ENCODE measurements around the gene IL10. TPM values are rescaled to one million over a fixed set of nuclear protein-coding genes. Genes with fewer than 3 reads are reported as not detected.

The IL10 gene
- polyA plus RNA-seq, 2 donors: 0.12 to 0.51 TPM

GRCh38 chr1:206738370-206739366 lies 33.6 kb downstream of the IL10 start:
- no peak overlapping the region for H3K27ac ChIP-seq (ENCODE audit: low read depth in 2 of 2, low read length in 1 of 2)
- peaks cover 2 to 4% of the 10 kb centered on the region in 2 donors for H3K36me3 ChIP-seq (ENCODE audit: control insufficient read depth in 2 of 2, insufficient read depth in 2 of 2, low read length in 1 of 2)
- H3K4me3 ChIP-seq (ENCODE audit: low read depth in 1 of 2, low read length in 2 of 2): no peak overlapping the region
- H3K4me1 ChIP-seq (ENCODE audit: control insufficient read depth in 2 of 2, insufficient read depth in 2 of 2, low read length in 1 of 2): peaks cover 0 to 3% of the 10 kb centered on the region in 2 donors
- H3K9me3 ChIP-seq (ENCODE audit: control insufficient read depth in 2 of 2, insufficient read depth in 1 of 2, low read depth in 1 of 2, low read length in 1 of 2): no peaks in the 10 kb centered on the region
- no peaks in the 10 kb centered on the region for H3K27me3 ChIP-seq (ENCODE audit: control insufficient read depth in 1 of 2, insufficient read depth in 2 of 2, low read length in 2 of 2)
- WGBS, 2 donors: 61 to 68% methylated on average over 3 of the region's 3 CpGs

DNA sequence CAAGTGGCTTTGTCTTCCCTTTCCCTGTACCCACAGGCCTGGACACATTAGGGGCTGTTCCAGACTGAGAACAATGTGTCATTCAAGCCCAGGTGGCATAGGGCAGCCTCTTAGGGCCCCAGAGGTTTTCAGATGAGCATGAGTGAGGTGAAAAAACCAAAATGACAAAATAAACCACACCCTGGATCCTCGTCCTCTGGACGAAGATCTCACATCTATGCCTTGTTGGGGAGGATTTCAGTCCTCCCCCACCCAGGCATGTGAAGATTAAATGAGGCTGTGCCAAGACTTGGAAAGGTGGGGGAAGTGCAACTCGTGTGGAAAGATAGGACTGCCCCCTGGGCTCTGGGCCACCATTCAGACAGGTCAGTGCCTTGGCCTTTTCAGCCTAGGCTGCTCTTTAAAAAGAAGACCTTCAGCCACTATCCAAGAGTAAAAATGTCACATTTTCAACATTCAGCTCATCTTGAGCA lies 34.5 kb downstream of the IL10 start:
- 47 to 51% methylated on average over 3 of the region's 3 CpGs for whole genome bisulfite sequencing, 2 donors
- Histone ChIP-seq H3K36me3 (ENCODE audit: control insufficient read depth in 2 of 2, insufficient read depth in 2 of 2, low read length in 1 of 2) (peaks cover 4 to 8% of the 10 kb centered on the region in 2 donors), H3K27ac (ENCODE audit: low read depth in 2 of 2, low read length in 1 of 2) (peak overlapping the region in 1 of 2 donors; percentile 2), H3K27me3 (ENCODE audit: control insufficient read depth in 1 of 2, insufficient read depth in 2 of 2, low read length in 2 of 2) (no peaks in the 10 kb centered on the region), H3K4me1 (ENCODE audit: control insufficient read depth in 2 of 2, insufficient read depth in 2 of 2, low read length in 1 of 2) (peaks cover 0 to 3% of the 10 kb centered on the region in 2 donors), H3K4me3 (ENCODE audit: low read depth in 1 of 2, low read length in 2 of 2) (no peak overlapping the region), H3K9me3 (ENCODE audit: control insufficient read depth in 2 of 2, insufficient read depth in 1 of 2, low read depth in 1 of 2, low read length in 1 of 2) (no peaks in the 10 kb centered on the region)

GRCh38 chr1:206736878-206737728 lies 35.2 kb downstream of the IL10 start:
- Histone ChIP-seq H3K36me3 (ENCODE audit: control insufficient read depth in 2 of 2, insufficient read depth in 2 of 2, low read length in 1 of 2) (peaks cover 4 to 15% of the 10 kb centered on the region in 2 donors), H3K4me1 (ENCODE audit: control insufficient read depth in 2 of 2, insufficient read depth in 2 of 2, low read length in 1 of 2) (peaks cover 0 to 3% of the 10 kb centered on the region in 2 donors), H3K27me3 (ENCODE audit: control insufficient read depth in 1 of 2, insufficient read depth in 2 of 2, low read length in 2 of 2) (no peaks in the 10 kb centered on the region), H3K27ac (ENCODE audit: low read depth in 2 of 2, low read length in 1 of 2) (peak overlapping the region in 1 of 2 donors; percentile 2), H3K4me3 (ENCODE audit: low read depth in 1 of 2, low read length in 2 of 2) (no peak overlapping the region), H3K9me3 (ENCODE audit: control insufficient read depth in 2 of 2, insufficient read depth in 1 of 2, low read depth in 1 of 2, low read length in 1 of 2) (no peaks in the 10 kb centered on the region)
- 78 to 84% methylated on average over 14 of the region's 14 CpGs for WGBS, 2 donors

GRCh38 chr1:206735553-206736031 lies 36.7 kb downstream of the IL10 start:
- no peaks in the 10 kb centered on the region for H3K27me3 ChIP-seq (ENCODE audit: control insufficient read depth in 1 of 2, insufficient read depth in 2 of 2, low read length in 2 of 2)
- H3K4me1 ChIP-seq (ENCODE audit: control insufficient read depth in 2 of 2, insufficient read depth in 2 of 2, low read length in 1 of 2): peaks cover 0 to 3% of the 10 kb centered on the region in 2 donors
- 69 to 74% methylated on average over 5 of the region's 5 CpGs for WGBS, 2 donors
- H3K9me3 ChIP-seq (ENCODE audit: control insufficient read depth in 2 of 2, insufficient read depth in 1 of 2, low read depth in 1 of 2, low read length in 1 of 2): no peaks in the 10 kb centered on the region
- H3K36me3 ChIP-seq (ENCODE audit: control insufficient read depth in 2 of 2, insufficient read depth in 2 of 2, low read length in 1 of 2): peaks cover 8 to 30% of the 10 kb centered on the region in 2 donors
- H3K4me3 ChIP-seq (ENCODE audit: low read depth in 1 of 2, low read length in 2 of 2): no peak overlapping the region
- H3K27ac ChIP-seq (ENCODE audit: low read depth in 2 of 2, low read length in 1 of 2): no peak overlapping the region

DNA sequence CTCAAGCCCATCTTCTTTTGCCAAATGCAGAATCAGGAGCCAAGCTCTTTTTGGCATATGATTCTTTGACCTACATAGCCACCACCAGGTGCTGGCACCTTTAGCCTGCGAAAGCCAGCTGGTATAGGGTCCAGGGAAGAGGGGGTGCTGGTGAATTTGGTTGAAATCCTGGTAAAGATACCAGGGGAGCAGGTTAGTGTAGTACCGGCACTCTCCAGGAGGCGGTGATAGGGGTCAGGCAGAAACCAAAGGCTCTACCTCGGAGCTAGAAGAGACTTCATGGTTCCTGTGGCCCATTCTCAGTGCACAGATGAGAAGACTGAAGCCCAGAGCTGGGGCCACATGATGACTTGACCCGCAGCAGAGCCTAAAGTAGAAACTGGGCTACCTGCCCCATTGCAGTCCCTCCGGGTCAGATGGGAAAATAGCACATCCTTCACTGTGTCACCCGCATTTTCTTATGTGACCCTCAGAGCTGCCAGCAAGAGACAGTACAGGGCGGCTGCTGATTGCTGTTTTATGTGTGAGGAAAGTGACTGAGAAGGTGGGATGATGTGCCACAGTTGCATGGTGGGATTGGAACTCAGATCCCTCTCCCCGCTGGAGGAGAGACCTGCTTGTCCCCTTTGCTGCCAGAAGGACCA lies 37.7 kb downstream of the IL10 start:
- Histone ChIP-seq H3K36me3 (ENCODE audit: control insufficient read depth in 2 of 2, insufficient read depth in 2 of 2, low read length in 1 of 2) (peaks cover 10 to 36% of the 10 kb centered on the region in 2 donors), H3K27me3 (ENCODE audit: control insufficient read depth in 1 of 2, insufficient read depth in 2 of 2, low read length in 2 of 2) (no peaks in the 10 kb centered on the region), H3K27ac (ENCODE audit: low read depth in 2 of 2, low read length in 1 of 2) (no peak overlapping the region), H3K4me3 (ENCODE audit: low read depth in 1 of 2, low read length in 2 of 2) (no peak overlapping the region), H3K4me1 (ENCODE audit: control insufficient read depth in 2 of 2, insufficient read depth in 2 of 2, low read length in 1 of 2) (peaks cover 0 to 3% of the 10 kb centered on the region in 2 donors), H3K9me3 (ENCODE audit: control insufficient read depth in 2 of 2, insufficient read depth in 1 of 2, low read depth in 1 of 2, low read length in 1 of 2) (no peaks in the 10 kb centered on the region)
- WGBS, 2 donors: 70 to 76% methylated on average over 9 of the region's 9 CpGs

DNA sequence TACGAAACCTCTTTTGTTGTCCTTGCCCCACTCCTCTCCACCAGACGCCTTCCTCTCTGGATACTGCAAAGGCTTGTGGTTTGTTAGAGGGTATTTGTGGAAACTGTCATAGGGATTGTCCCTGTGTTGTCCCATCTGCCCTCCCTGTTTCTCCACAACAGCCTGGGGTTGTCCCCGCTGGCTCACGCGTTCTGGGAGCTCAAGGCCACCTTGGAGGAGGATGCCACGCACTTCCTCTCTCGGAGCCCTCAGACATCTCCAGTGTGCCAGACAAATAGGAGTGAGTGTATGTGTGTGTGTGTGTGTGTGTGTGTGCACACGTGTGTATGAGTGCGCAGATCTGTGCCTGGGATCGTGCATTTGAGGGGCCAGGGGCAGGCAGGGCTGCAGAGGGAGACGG lies 39.3 kb downstream of the IL10 start:
- H3K4me1 ChIP-seq (ENCODE audit: control insufficient read depth in 2 of 2, insufficient read depth in 2 of 2, low read length in 1 of 2): no peaks in the 10 kb centered on the region
- WGBS, 2 donors: 86 to 87% methylated on average over 11 of the region's 11 CpGs
- H3K4me3 ChIP-seq (ENCODE audit: low read depth in 1 of 2, low read length in 2 of 2): no peak overlapping the region
- no peaks in the 10 kb centered on the region for H3K9me3 ChIP-seq (ENCODE audit: control insufficient read depth in 2 of 2, insufficient read depth in 1 of 2, low read depth in 1 of 2, low read length in 1 of 2)
- no peaks in the 10 kb centered on the region for H3K27me3 ChIP-seq (ENCODE audit: control insufficient read depth in 1 of 2, insufficient read depth in 2 of 2, low read length in 2 of 2)
- H3K27ac ChIP-seq (ENCODE audit: low read depth in 2 of 2, low read length in 1 of 2): no peak overlapping the region
- peaks cover 13 to 46% of the 10 kb centered on the region in 2 donors for H3K36me3 ChIP-seq (ENCODE audit: control insufficient read depth in 2 of 2, insufficient read depth in 2 of 2, low read length in 1 of 2)

DNA sequence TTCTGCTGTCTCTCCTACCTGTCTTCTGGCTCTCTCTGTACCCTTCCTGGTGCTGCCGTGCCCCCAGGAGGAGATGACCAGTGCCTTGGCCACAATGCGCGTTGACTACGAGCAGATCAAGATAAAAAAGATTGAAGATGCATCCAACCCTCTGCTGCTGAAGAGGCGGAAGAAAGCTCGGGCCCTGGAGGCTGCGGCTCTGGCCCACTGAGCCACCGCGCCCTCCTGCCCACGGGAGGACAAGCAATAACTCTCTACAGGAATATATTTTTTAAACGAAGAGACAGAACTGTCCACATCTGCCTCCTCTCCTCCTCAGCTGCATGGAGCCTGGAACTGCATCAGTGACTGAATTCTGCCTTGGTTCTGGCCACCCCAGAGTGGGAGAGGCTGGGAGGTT lies 39.8 kb downstream of the IL10 start:
- Histone ChIP-seq H3K4me1 (ENCODE audit: control insufficient read depth in 2 of 2, insufficient read depth in 2 of 2, low read length in 1 of 2) (no peaks in the 10 kb centered on the region), H3K9me3 (ENCODE audit: control insufficient read depth in 2 of 2, insufficient read depth in 1 of 2, low read depth in 1 of 2, low read length in 1 of 2) (no peaks in the 10 kb centered on the region), H3K36me3 (ENCODE audit: control insufficient read depth in 2 of 2, insufficient read depth in 2 of 2, low read length in 1 of 2) (peaks cover 13 to 46% of the 10 kb centered on the region in 2 donors), H3K27me3 (ENCODE audit: control insufficient read depth in 1 of 2, insufficient read depth in 2 of 2, low read length in 2 of 2) (no peaks in the 10 kb centered on the region), H3K4me3 (ENCODE audit: low read depth in 1 of 2, low read length in 2 of 2) (no peak overlapping the region), H3K27ac (ENCODE audit: low read depth in 2 of 2, low read length in 1 of 2) (no peak overlapping the region)
- 88 to 90% methylated on average over 11 of the region's 11 CpGs for WGBS, 2 donors

GRCh38 chr1:206729507-206729906 lies 42.8 kb downstream of the IL10 start:
- H3K36me3 ChIP-seq (ENCODE audit: control insufficient read depth in 2 of 2, insufficient read depth in 2 of 2, low read length in 1 of 2): peaks cover 10 to 46% of the 10 kb centered on the region in 2 donors

GRCh38 chr1:206729050-206729449 lies 43.2 kb downstream of the IL10 start:
- 94 to 97% methylated on average over 6 of the region's 6 CpGs for WGBS, 2 donors
- no peak overlapping the region for H3K27ac ChIP-seq (ENCODE audit: low read depth in 2 of 2, low read length in 1 of 2)
- no peaks in the 10 kb centered on the region for H3K27me3 ChIP-seq (ENCODE audit: control insufficient read depth in 1 of 2, insufficient read depth in 2 of 2, low read length in 2 of 2)
- peaks cover 10 to 46% of the 10 kb centered on the region in 2 donors for H3K36me3 ChIP-seq (ENCODE audit: control insufficient read depth in 2 of 2, insufficient read depth in 2 of 2, low read length in 1 of 2)
- no peaks in the 10 kb centered on the region for H3K9me3 ChIP-seq (ENCODE audit: control insufficient read depth in 2 of 2, insufficient read depth in 1 of 2, low read depth in 1 of 2, low read length in 1 of 2)
- no peak overlapping the region for H3K4me3 ChIP-seq (ENCODE audit: low read depth in 1 of 2, low read length in 2 of 2)
- peaks cover 0 to 9% of the 10 kb centered on the region in 2 donors for H3K4me1 ChIP-seq (ENCODE audit: control insufficient read depth in 2 of 2, insufficient read depth in 2 of 2, low read length in 1 of 2)

More at GRCh38 chr1:206729507-206729906, 42.8 kb downstream of the IL10 start:
- Histone ChIP-seq H3K27ac (ENCODE audit: low read depth in 2 of 2, low read length in 1 of 2) (no peak overlapping the region), H3K4me1 (ENCODE audit: control insufficient read depth in 2 of 2, insufficient read depth in 2 of 2, low read length in 1 of 2) (peaks cover 0 to 6% of the 10 kb centered on the region in 2 donors), H3K4me3 (ENCODE audit: low read depth in 1 of 2, low read length in 2 of 2) (no peak overlapping the region), H3K27me3 (ENCODE audit: control insufficient read depth in 1 of 2, insufficient read depth in 2 of 2, low read length in 2 of 2) (no peaks in the 10 kb centered on the region), H3K9me3 (ENCODE audit: control insufficient read depth in 2 of 2, insufficient read depth in 1 of 2, low read depth in 1 of 2, low read length in 1 of 2) (no peaks in the 10 kb centered on the region)
- WGBS, 2 donors: 91 to 96% methylated on average over 3 of the region's 3 CpGs
